OCI-LY7 (cell line): ENCODE measurements around the gene LDHB. TPM values are rescaled to one million over a fixed set of nuclear protein-coding genes. Genes with fewer than 3 reads are reported as not detected.
"Not testable (repeated sequence)": the region's sequence is repeated elsewhere in the genome, so short reads cannot be mapped to it uniquely, and the experiment has no call there.

Experiments
- BruUV-seq: library from RNA; stranded (reverse); fragments of 400-500 nt; replicated peaks from 2 replicates; lab custom pipeline; 2021; lab: Mats Ljungman, UMichigan
- CTCF ChIA-PET: fragments of 300-600 bp; sonication (Branson Sonifier 250); formaldehyde crosslinking; loops from one replicate; lab custom pipeline; 2022; ENCODE audit warnings: antibody characterized with exemption; ENCODE audit not compliant: unreplicated experiment; lab: Charles Lee
- POLR2A ChIA-PET: fragments of 300-600 bp; sonication (Branson Sonifier 250); formaldehyde crosslinking; loops from one replicate; lab custom pipeline; 2022; ENCODE audit warnings: antibody characterized with exemption; lab: Charles Lee
- DNase-seq: peaks from one replicate; pipeline ENCODE4 v3.0.0-alpha.2; 2015; ENCODE audit warnings: low spot score
- H2AFZ ChIP-seq: fragments of 200-600 bp; sonication (generic), shearing (Covaris generic); 2 replicates; pipeline ENCODE4 v1.6.1; 2014; ENCODE audit warnings: mild to moderate bottlenecking, antibody characterized with exemption, low read length, moderate library complexity
- H3K27ac ChIP-seq: fragments of 200-600 bp; sonication (generic); 2 replicates; pipeline ENCODE4 v1.5.1; 2014; ENCODE audit warnings: mixed run types, low read depth, mild to moderate bottlenecking, moderate library complexity, low read length, inconsistent platforms; ENCODE audit not compliant: poor library complexity, severe bottlenecking
- H3K36me3 ChIP-seq: fragments of 200-600 bp; sonication (generic); 2 replicates; pipeline ENCODE4 v1.6.1; 2014; ENCODE audit warnings: mild to moderate bottlenecking, antibody characterized with exemption, low read length, moderate library complexity, mixed read lengths; ENCODE audit not compliant: insufficient read depth
- H3K4me1 ChIP-seq: fragments of 200-600 bp; sonication (generic); 2 replicates; pipeline ENCODE4 v1.5.1; 2014; ENCODE audit warnings: mild to moderate bottlenecking, low read length; ENCODE audit not compliant: insufficient read depth, poor library complexity, severe bottlenecking
- H3K4me2 ChIP-seq: fragments of 200-600 bp; sonication (generic); 2 replicates; pipeline ENCODE4 v1.6.1; 2014; ENCODE audit warnings: mild to moderate bottlenecking, low read length
- H3K4me3 ChIP-seq: fragments of 200-600 bp; sonication (generic); 2 replicates; pipeline ENCODE4 v1.5.1; 2014; ENCODE audit warnings: mild to moderate bottlenecking, low read depth, low read length; ENCODE audit not compliant: poor library complexity, severe bottlenecking
- H3K79me2 ChIP-seq: fragments of 200-600 bp; sonication (generic); 2 replicates; pipeline ENCODE4 v1.6.1; 2016; ENCODE audit warnings: low read depth, mild to moderate bottlenecking, low read length, moderate library complexity, mixed read lengths; ENCODE audit not compliant: insufficient read depth
- H3K9me2 ChIP-seq: fragments of 200-600 bp; sonication (generic); 2 replicates; pipeline ENCODE4 v1.6.1; 2016; ENCODE audit warnings: mild to moderate bottlenecking, low read length, mixed read lengths; ENCODE audit not compliant: insufficient read depth
- H3K9me3 ChIP-seq: fragments of 200-600 bp; sonication (generic); 2 replicates; pipeline ENCODE4 v1.6.1; 2014; ENCODE audit warnings: mild to moderate bottlenecking, mixed run types, low read length, mixed read lengths
- H4K20me1 ChIP-seq: fragments of 200-600 bp; sonication (generic); 2 replicates; pipeline ENCODE4 v1.6.1; 2014; ENCODE audit warnings: mild to moderate bottlenecking, antibody characterized with exemption, low read length, moderate library complexity, mixed read lengths; ENCODE audit not compliant: insufficient read depth
- CTCF ChIP-seq: fragments of 200-600 bp; sonication (generic); conservative IDR thresholded peaks from 2 replicates; pipeline ENCODE4 v1.5.1; 2014; ENCODE audit warnings: mild to moderate bottlenecking, antibody characterized with exemption, low read length, moderate library complexity, mixed read lengths
- EZH2phosphoT487 ChIP-seq: fragments of 200-600 bp; sonication (generic); IDR thresholded peaks from 2 replicates; pipeline ENCODE4 v1.6.1; 2018; ENCODE audit warnings: low read depth, borderline replicate concordance, mild to moderate bottlenecking, mixed run types, antibody characterized with exemption, low read length, moderate library complexity, mixed read lengths
- intact Hi-C: fragments of 100-400 bp; cut with micrococcal nuclease; formaldehyde crosslinking; loops from one replicate; pipeline ENCODE4 v1.10.0; 2022; ENCODE audit not compliant: unreplicated experiment
- total RNA-seq, 2 experiments: library from RNA; depleted of rRNA in 1 of 2; stranded (reverse); fragments of >200 nt in 1 of 2; shearing (Covaris generic) in 1 of 2; gene quantifications; 2 replicates each; pipeline ENCODE4 v1.2.3, GENCODE V29; 2014 to 2022

LDHB gene
- total RNA-seq, 2 experiments from 2014 or later, result 551 to 999 TPM

- H3K27ac ChIP-seq, result no peak overlapping the region
- TF ChIP-seq CTCF, result no peak
- TF ChIP-seq EZH2phosphoT487, result no peak
- DNase-seq, result no peak
- H3K4me1 ChIP-seq, result peaks cover 5% of the 10 kb centered on the region
- H2AFZ ChIP-seq, result no peak overlapping the region
- no TSS peak for BruUV-seq
- no peak overlapping the region for H3K4me2 ChIP-seq
- no peaks in the 10 kb centered on the region for H3K36me3 ChIP-seq
- ChIA-PET POLR2A (no interaction called here), CTCF (no interaction called here)
- H3K79me2 ChIP-seq, result peaks cover 8% of the 10 kb centered on the region; the same call in 1 of the 2 replicates
- no peaks in the 10 kb centered on the region; the same call in 1 of the 2 replicates for H3K9me3 ChIP-seq
- H3K9me2 ChIP-seq, result no peaks in the 10 kb centered on the region
- intact Hi-C loops, result no loop called here
- H4K20me1 ChIP-seq, result no peaks in the 10 kb centered on the region
- no peak overlapping the region for H3K4me3 ChIP-seq
Measured at GRCh38 chr12:21662122-21662792, 4.6 kb upstream of the LDHB start.

GRCh38 chr12:21661396-21662093 is 3.9 kb upstream of the LDHB start:
- H4K20me1 ChIP-seq, H3K4me1 ChIP-seq, intact Hi-C loops, BruUV-seq, H3K9me3 ChIP-seq, H3K9me2 ChIP-seq, H3K36me3 ChIP-seq, H2AFZ ChIP-seq, CTCF ChIA-PET, H3K4me3 ChIP-seq, H3K4me2 ChIP-seq, DNase-seq, H3K27ac ChIP-seq: not testable (repeated sequence)
- H3K79me2 ChIP-seq, result peaks cover 15% of the 10 kb centered on the region
- POLR2A ChIA-PET, result interaction anchor here (1.0 to 1.4 kb wide), 2 partner anchors 10 to 228 kb away, joined by 3 read pairs; no protein-coding TSS in a partner anchor

GRCh38 chr12:21659383-21659782 is 1.7 kb upstream of the LDHB start:
- ChIA-PET CTCF (no interaction called here), POLR2A (no interaction called here)
- no peak overlapping the region for H3K27ac ChIP-seq
- peak; percentile 36 for DNase-seq
- peaks cover 37% of the 10 kb centered on the region for H3K79me2 ChIP-seq
- no TSS peak for BruUV-seq
- no peak overlapping the region for H3K4me2 ChIP-seq
- TF ChIP-seq EZH2phosphoT487 (no peak), CTCF (peak; percentile 52)
- no peaks in the 10 kb centered on the region; the same call in 1 of the 2 replicates for H3K9me3 ChIP-seq
- no peaks in the 10 kb centered on the region for H3K9me2 ChIP-seq
- intact Hi-C loops, result loop anchor here (5.0 kb wide), 1 partner anchor 132 kb away; the partner anchor contains the start of gene SPX
- H3K36me3 ChIP-seq, result peaks cover 28% of the 10 kb centered on the region
- no peak overlapping the region for H3K4me3 ChIP-seq
- peaks cover 23% of the 10 kb centered on the region; the same call in 1 of the 2 replicates for H4K20me1 ChIP-seq
- peaks cover 24% of the 10 kb centered on the region for H3K4me1 ChIP-seq
- no peak overlapping the region for H2AFZ ChIP-seq
